Central memory CD4-positive, alpha-beta T cell (primary cell): Measurements from ENCODE around the gene CATSPER1.
A peak's percentile ranks its signal among the peaks of the same experiment; 100 is the strongest.

Experiments used
- DNase-seq: peaks from one replicate; pipeline ENCODE4 v3.0.0; 2022
- total RNA-seq, 3 experiments: gene quantifications; one replicate each; lab custom pipeline; 2026; lab: John Stamatoyannopoulos, UW

CATSPER1 gene
- total RNA-seq, result 0 to 0.07 (median 0) reads per million in 3 experiments

- no peak for DNase-seq
These were observed at the start of gene CATSPER1 for GRCh38 chr11:66026017-66026529. CATSPER1 (minus strand) TSS chr11:66026479; CDS start chr11:66026379, 100 bp downstream.

GRCh38 chr11:66075273-66075672 lies 49.0 kb upstream of the CATSPER1 start:
- DNase-seq, result no peak

- DNase-seq, result no peak
These were observed 47.4 kb upstream of the CATSPER1 start for GRCh38 chr11:66073669-66074068.

- DNase-seq, result no peak
These were observed 46.2 kb upstream of the CATSPER1 start for GRCh38 chr11:66072518-66072917.

GRCh38 chr11:66072081-66072480 lies 45.8 kb upstream of the CATSPER1 start:
- no peak for DNase-seq

- peak; percentile 18 for DNase-seq
These were observed 45.1 kb upstream of the CATSPER1 start for GRCh38 chr11:66071381-66071801.

- no peak for DNase-seq
These were observed 44.5 kb upstream of the CATSPER1 start for GRCh38 chr11:66070604-66071380.

- peak; percentile 74 for DNase-seq
These were observed 43.7 kb upstream of the CATSPER1 start, which contains the start of gene PACS1 for GRCh38 chr11:66069715-66070603. PACS1 (plus strand) TSS chr11:66070272; CDS start chr11:66070487, 215 bp downstream.

GRCh38 chr11:66068923-66069714 lies 42.8 kb upstream of the CATSPER1 start:
- DNase-seq, result peak; percentile 31

- peak; percentile 69 for DNase-seq
These were observed 42.0 kb upstream of the CATSPER1 start for GRCh38 chr11:66068154-66068821.

- DNase-seq, result no peak
These were observed 41.4 kb upstream of the CATSPER1 start for GRCh38 chr11:66067640-66068039.

GRCh38 chr11:66066751-66067150 lies 40.5 kb upstream of the CATSPER1 start:
- DNase-seq, result no peak

- DNase-seq, result no peak
These were observed 38.3 kb upstream of the CATSPER1 start for GRCh38 chr11:66064571-66064970.

- DNase-seq, result no peak
These were observed 37.6 kb upstream of the CATSPER1 start for GRCh38 chr11:66063900-66064299.

- no peak for DNase-seq
These were observed 36.1 kb upstream of the CATSPER1 start for GRCh38 chr11:66062408-66062807.

- no peak for DNase-seq
These were observed 35.0 kb upstream of the CATSPER1 start for GRCh38 chr11:66061268-66061667.

GRCh38 chr11:66059966-66060680 lies 33.8 kb upstream of the CATSPER1 start:
- no peak for DNase-seq

GRCh38 chr11:66056501-66056900 lies 30.2 kb upstream of the CATSPER1 start:
- DNase-seq, result no peak

- DNase-seq, result no peak
These were observed 28.7 kb upstream of the CATSPER1 start for GRCh38 chr11:66055021-66055420.

- no peak for DNase-seq
These were observed 26.3 kb upstream of the CATSPER1 start for GRCh38 chr11:66052664-66052982.
